Large intestine (tissue), 3 donors: ENCODE data around the gene SDK1. TPM values are rescaled to one million over a fixed set of nuclear protein-coding genes. Genes with fewer than 3 reads are reported as not detected.
A peak's percentile ranks its signal among the peaks of the same experiment; 100 is the strongest.

Experiments
- DNase-seq, 2 donors: peaks; one replicate each; pipeline versions ENCODE4 v3.0.0 to v3.0.0-alpha.2; 2013
- H3K27ac ChIP-seq: one replicate; pipeline ENCODE4 v1.5.1; 2013; ENCODE audit warnings: low read length
- H3K27me3 ChIP-seq: 2 replicates; pipeline ENCODE4 v1.6.1; 2013; ENCODE audit warnings: low read length; ENCODE audit not compliant: control insufficient read depth, insufficient read depth
- H3K36me3 ChIP-seq: 2 replicates; pipeline ENCODE4 v1.6.1; 2013; ENCODE audit warnings: low read length; ENCODE audit not compliant: control insufficient read depth, insufficient read depth
- H3K4me1 ChIP-seq: one replicate; pipeline ENCODE4 v1.6.1; 2013; ENCODE audit warnings: low read length; ENCODE audit not compliant: control insufficient read depth, insufficient read depth
- H3K4me3 ChIP-seq: one replicate; pipeline ENCODE4 v1.5.1; 2013; ENCODE audit warnings: low read length
- H3K9me3 ChIP-seq: one replicate; pipeline ENCODE4 v1.6.1; 2013; ENCODE audit warnings: mild to moderate bottlenecking, low read depth, low read length, moderate library complexity; ENCODE audit not compliant: control insufficient read depth
- WGBS: methylation state at CpG from one replicate; pipeline ENCODE4 v1.1.5; 2013; ENCODE audit warnings: low lambda C conversion rate; ENCODE audit not compliant: insufficient coverage; 5-methylcytosine and 5-hydroxymethylcytosine counted together
- polyA plus RNA-seq: library from polyadenylated mRNA; unstranded; fragments of 120-200 nt; gene quantifications from one replicate; pipeline ENCODE4 v1.2.1, GENCODE V29; 2013

SDK1 gene
- polyA plus RNA-seq, 1 donor, result 6.4 TPM

GRCh38 chr7:3374239-3374638, 73.2 kb downstream of the SDK1 start:
- H3K27ac ChIP-seq, result no peak overlapping the region
- no peak for DNase-seq
- no peaks in the 10 kb centered on the region for H3K9me3 ChIP-seq
- no peaks in the 10 kb centered on the region for H3K4me1 ChIP-seq
- no peak overlapping the region for H3K4me3 ChIP-seq
- no CpG with 5 or more reads among the region's 2 CpGs for WGBS
- no peaks in the 10 kb centered on the region for H3K27me3 ChIP-seq
- H3K36me3 ChIP-seq, result no peaks in the 10 kb centered on the region

- no peaks in the 10 kb centered on the region for H3K4me1 ChIP-seq
- H3K4me3 ChIP-seq, result no peak overlapping the region
These were observed 77.5 kb downstream of the SDK1 start for GRCh38 chr7:3378390-3379150.

GRCh38 chr7:3380034-3380433, 79.0 kb downstream of the SDK1 start:
- Histone ChIP-seq H3K36me3 (no peaks in the 10 kb centered on the region), H3K4me1 (no peaks in the 10 kb centered on the region), H3K27ac (no peak overlapping the region), H3K4me3 (no peak overlapping the region), H3K9me3 (no peaks in the 10 kb centered on the region), H3K27me3 (no peaks in the 10 kb centered on the region)
- 67% methylated on average over 2 of the region's 4 CpGs for WGBS
- DNase-seq, result no peak

More at GRCh38 chr7:3378390-3379150, 77.5 kb downstream of the SDK1 start:
- H3K9me3 ChIP-seq, result no peaks in the 10 kb centered on the region
- H3K27me3 ChIP-seq, result no peaks in the 10 kb centered on the region
- DNase-seq, result no peak
- H3K27ac ChIP-seq, result no peak overlapping the region
- H3K36me3 ChIP-seq, result no peaks in the 10 kb centered on the region
- WGBS, result 100% methylated on average over 1 of the region's 18 CpGs

- Histone ChIP-seq H3K36me3 (no peaks in the 10 kb centered on the region), H3K27ac (no peak overlapping the region), H3K27me3 (no peaks in the 10 kb centered on the region), H3K4me3 (no peak overlapping the region), H3K4me1 (no peaks in the 10 kb centered on the region), H3K9me3 (no peaks in the 10 kb centered on the region)
- 67% methylated on average over 1 of the region's 12 CpGs for WGBS
- DNase-seq, result peak in 1 of 2 donors; percentile 8
These were observed 80.0 kb downstream of the SDK1 start for GRCh38 chr7:3380886-3381685.

- no peak overlapping the region for H3K27ac ChIP-seq
- 60% methylated on average over 1 of the region's 5 CpGs for WGBS
- no peaks in the 10 kb centered on the region for H3K9me3 ChIP-seq
- no peak overlapping the region for H3K4me3 ChIP-seq
- no peak for DNase-seq
- no peaks in the 10 kb centered on the region for H3K27me3 ChIP-seq
- no peaks in the 10 kb centered on the region for H3K4me1 ChIP-seq
- H3K36me3 ChIP-seq, result no peaks in the 10 kb centered on the region
These were observed 85.6 kb downstream of the SDK1 start for GRCh38 chr7:3386423-3387190.

GRCh38 chr7:3393862-3394261, 92.8 kb downstream of the SDK1 start:
- Histone ChIP-seq H3K4me1 (no peaks in the 10 kb centered on the region), H3K36me3 (no peaks in the 10 kb centered on the region), H3K27me3 (no peaks in the 10 kb centered on the region), H3K27ac (no peak overlapping the region), H3K4me3 (no peak overlapping the region), H3K9me3 (no peaks in the 10 kb centered on the region)
- DNase-seq, result no peak
- no CpG with 5 or more reads among the region's 3 CpGs for WGBS

GRCh38 chr7:3397324-3397723, 96.3 kb downstream of the SDK1 start:
- no peak overlapping the region for H3K27ac ChIP-seq
- no peaks in the 10 kb centered on the region for H3K4me1 ChIP-seq
- H3K27me3 ChIP-seq, result no peaks in the 10 kb centered on the region
- no peak for DNase-seq
- H3K4me3 ChIP-seq, result no peak overlapping the region
- no peaks in the 10 kb centered on the region for H3K36me3 ChIP-seq
- H3K9me3 ChIP-seq, result no peaks in the 10 kb centered on the region
- 100% methylated on average over 2 of the region's 3 CpGs for WGBS

- Histone ChIP-seq H3K9me3 (no peaks in the 10 kb centered on the region), H3K27me3 (no peaks in the 10 kb centered on the region), H3K27ac (no peak overlapping the region), H3K36me3 (no peaks in the 10 kb centered on the region), H3K4me1 (no peaks in the 10 kb centered on the region), H3K4me3 (no peak overlapping the region)
- no CpG with 5 or more reads among the region's 2 CpGs for WGBS
- DNase-seq, result no peak
These were observed 98.8 kb downstream of the SDK1 start for GRCh38 chr7:3399858-3400257.

- H3K9me3 ChIP-seq, result no peaks in the 10 kb centered on the region
- H3K27me3 ChIP-seq, result no peaks in the 10 kb centered on the region
- no CpG with 5 or more reads among the region's 1 CpG for WGBS
- no peak overlapping the region for H3K4me3 ChIP-seq
- H3K27ac ChIP-seq, result no peak overlapping the region
- H3K4me1 ChIP-seq, result no peaks in the 10 kb centered on the region
- H3K36me3 ChIP-seq, result no peaks in the 10 kb centered on the region
- no peak for DNase-seq
These were observed 103.4 kb downstream of the SDK1 start for GRCh38 chr7:3404501-3404900.

- no peaks in the 10 kb centered on the region for H3K27me3 ChIP-seq
- no peaks in the 10 kb centered on the region for H3K36me3 ChIP-seq
- H3K27ac ChIP-seq, result no peak overlapping the region
- no peak for DNase-seq
- no peaks in the 10 kb centered on the region for H3K4me1 ChIP-seq
- H3K9me3 ChIP-seq, result no peaks in the 10 kb centered on the region
- WGBS, result 82% methylated on average over 3 of the region's 5 CpGs
- no peak overlapping the region for H3K4me3 ChIP-seq
These were observed 108.0 kb downstream of the SDK1 start for GRCh38 chr7:3408814-3409595.
